Smooth muscle cell (in vitro differentiated cells): ENCODE measurements around the gene SDHD. TPM values are rescaled to one million over a fixed set of nuclear protein-coding genes. Genes with fewer than 3 reads are reported as not detected.

ENCODE experiments used
- DNase-seq: peaks from one replicate; lab custom pipeline; 2025; ENCODE audit not compliant: unreplicated experiment; lab: John Stamatoyannopoulos, UW
- H2AFZ ChIP-seq: fragments of 200-600 bp; sonication (generic); 2 replicates; pipeline ENCODE4 v1.6.0; 2016; ENCODE audit warnings: antibody characterized with exemption, low read depth, mild to moderate bottlenecking
- H3F3A ChIP-seq: fragments of 200-600 bp; sonication (generic); 2 replicates; pipeline ENCODE4 v1.6.0; 2017; ENCODE audit warnings: antibody characterized with exemption, low read depth
- H3K27ac ChIP-seq: fragments of 200-600 bp; sonication (generic); 2 replicates; pipeline ENCODE4 v1.5.1; 2016; ENCODE audit warnings: low read depth, mild to moderate bottlenecking
- H3K27me3 ChIP-seq: fragments of 200-600 bp; sonication (generic); 2 replicates; pipeline ENCODE4 v1.6.1; 2016; ENCODE audit warnings: low read depth, mild to moderate bottlenecking
- H3K36me3 ChIP-seq: fragments of 200-600 bp; sonication (generic); 2 replicates; pipeline ENCODE4 v1.5.1; 2016; ENCODE audit warnings: low read depth
- H3K4me1 ChIP-seq: fragments of 200-600 bp; sonication (generic); 2 replicates; pipeline ENCODE4 v1.5.1; 2016; ENCODE audit warnings: low read depth
- H3K4me2 ChIP-seq: fragments of 200-600 bp; sonication (generic); 2 replicates; pipeline ENCODE4 v1.6.0; 2016; ENCODE audit warnings: mild to moderate bottlenecking
- H3K4me3 ChIP-seq: fragments of 200-600 bp; sonication (generic); 2 replicates; pipeline ENCODE4 v1.5.1; 2016; ENCODE audit warnings: mild to moderate bottlenecking
- H3K79me2 ChIP-seq: fragments of 200-600 bp; sonication (generic); 2 replicates; pipeline ENCODE4 v1.6.0; 2016; ENCODE audit warnings: low read depth, mild to moderate bottlenecking
- H3K9ac ChIP-seq: fragments of 200-600 bp; sonication (generic); 2 replicates; pipeline ENCODE4 v1.6.0; 2016; ENCODE audit warnings: low read depth
- H3K9me3 ChIP-seq: fragments of 200-600 bp; sonication (generic); replicated peaks from 2 replicates; pipeline ENCODE4 v1.5.1; 2016; ENCODE audit warnings: low read depth
- H4K20me1 ChIP-seq: fragments of 200-600 bp; sonication (generic); 2 replicates; pipeline ENCODE4 v1.6.0; 2016; ENCODE audit warnings: low read depth
- WGBS: methylation state at CpG from one replicate; pipeline ENCODE4 v1.1.7; 2016; ENCODE audit warnings: low lambda C conversion rate; 5-methylcytosine and 5-hydroxymethylcytosine counted together
- polyA plus RNA-seq: library from polyadenylated mRNA; unstranded; fragments of >200 nt; fragmentation: Nextera tagmentation; extraction: Ambion mirVana; gene quantifications from 2 replicates; pipeline ENCODE4 v1.2.1, GENCODE V29; 2016
- total RNA-seq: library from RNA; depleted of rRNA; stranded (reverse); fragments of >200 nt; gene quantifications from 2 replicates; pipeline ENCODE4 v1.2.3, GENCODE V29; 2014
- TF ChIP-seq, protein P1 (sequence below): fragments of 200-600 bp; sonication (generic); IDR thresholded peaks from 2 replicates; pipeline ENCODE4 v1.5.1; 2017; ENCODE audit warnings: borderline replicate concordance, mild to moderate bottlenecking, antibody characterized with exemption; ENCODE audit not compliant: insufficient read depth, poor library complexity, severe bottlenecking

The SDHD gene
- total and polyA plus RNA-seq, 2 experiments from 2014 or later: 91.6 to 95.9 TPM

GRCh38 chr11:112113539-112114457, 27.1 kb downstream of the SDHD start:
- no peaks in the 10 kb centered on the region for H3K79me2 ChIP-seq
- peak overlapping the region; percentile 25 for H3K4me3 ChIP-seq
- H3F3A ChIP-seq: no peaks in the 10 kb centered on the region
- DNase-seq: no peak
- TF ChIP-seq, protein P1, sequence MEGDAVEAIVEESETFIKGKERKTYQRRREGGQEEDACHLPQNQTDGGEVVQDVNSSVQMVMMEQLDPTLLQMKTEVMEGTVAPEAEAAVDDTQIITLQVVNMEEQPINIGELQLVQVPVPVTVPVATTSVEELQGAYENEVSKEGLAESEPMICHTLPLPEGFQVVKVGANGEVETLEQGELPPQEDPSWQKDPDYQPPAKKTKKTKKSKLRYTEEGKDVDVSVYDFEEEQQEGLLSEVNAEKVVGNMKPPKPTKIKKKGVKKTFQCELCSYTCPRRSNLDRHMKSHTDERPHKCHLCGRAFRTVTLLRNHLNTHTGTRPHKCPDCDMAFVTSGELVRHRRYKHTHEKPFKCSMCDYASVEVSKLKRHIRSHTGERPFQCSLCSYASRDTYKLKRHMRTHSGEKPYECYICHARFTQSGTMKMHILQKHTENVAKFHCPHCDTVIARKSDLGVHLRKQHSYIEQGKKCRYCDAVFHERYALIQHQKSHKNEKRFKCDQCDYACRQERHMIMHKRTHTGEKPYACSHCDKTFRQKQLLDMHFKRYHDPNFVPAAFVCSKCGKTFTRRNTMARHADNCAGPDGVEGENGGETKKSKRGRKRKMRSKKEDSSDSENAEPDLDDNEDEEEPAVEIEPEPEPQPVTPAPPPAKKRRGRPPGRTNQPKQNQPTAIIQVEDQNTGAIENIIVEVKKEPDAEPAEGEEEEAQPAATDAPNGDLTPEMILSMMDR: peak; percentile 79
- no peak overlapping the region for H3K27ac ChIP-seq
- no peaks in the 10 kb centered on the region for H3K27me3 ChIP-seq
- H3K9ac ChIP-seq: no peak overlapping the region
- 70% methylated on average over 6 of the region's 6 CpGs for WGBS
- no peak overlapping the region for H2AFZ ChIP-seq
- H3K36me3 ChIP-seq: no peaks in the 10 kb centered on the region
- no peaks in the 10 kb centered on the region for H4K20me1 ChIP-seq
- H3K9me3 ChIP-seq: no peaks in the 10 kb centered on the region
- no peaks in the 10 kb centered on the region for H3K4me1 ChIP-seq
- H3K4me2 ChIP-seq: peak overlapping the region; percentile 62

- Histone ChIP-seq H3K4me2 (no peak overlapping the region), H3K4me3 (no peak overlapping the region), H3K4me1 (no peaks in the 10 kb centered on the region), H3K27ac (no peak overlapping the region), H3K9ac (no peak overlapping the region), H3F3A (no peaks in the 10 kb centered on the region), H3K27me3 (no peaks in the 10 kb centered on the region), H3K36me3 (no peaks in the 10 kb centered on the region), H2AFZ (no peak overlapping the region), H3K79me2 (no peaks in the 10 kb centered on the region), H4K20me1 (no peaks in the 10 kb centered on the region), H3K9me3 (no peaks in the 10 kb centered on the region)
- 92% methylated on average over 2 of the region's 2 CpGs for WGBS
- no peak for DNase-seq
- TF ChIP-seq, protein P1: no peak
These were observed 27.8 kb downstream of the SDHD start for GRCh38 chr11:112114460-112114859.

- Histone ChIP-seq H3K79me2 (no peaks in the 10 kb centered on the region), H3K27me3 (no peaks in the 10 kb centered on the region), H2AFZ (no peak overlapping the region), H3K36me3 (no peaks in the 10 kb centered on the region), H3K4me3 (no peak overlapping the region), H3K9me3 (no peaks in the 10 kb centered on the region), H3K4me2 (no peak overlapping the region), H3K27ac (no peak overlapping the region), H4K20me1 (no peaks in the 10 kb centered on the region), H3K4me1 (no peaks in the 10 kb centered on the region), H3K9ac (no peak overlapping the region), H3F3A (no peaks in the 10 kb centered on the region)
- WGBS: 85% methylated on average over 5 of the region's 5 CpGs
- no peak for DNase-seq
- TF ChIP-seq, protein P1: no peak
These were observed 28.7 kb downstream of the SDHD start for GRCh38 chr11:112115386-112115785.
